Activated CD8-positive, alpha-beta memory T cell treated with anti-CD3 and anti-CD28 coated beads, Interleukin-2, amount 50 U/mL, for 4 hours (primary cell): ENCODE data around the gene OR4D2.
"Not testable (repeated sequence)": the region's sequence is repeated elsewhere in the genome, so short reads cannot be mapped to it uniquely, and the experiment has no call there.

Experiments
- DNase-seq: peaks from one replicate; pipeline ENCODE4 v3.0.0-alpha.2; 2020

Gene OR4D2

DNA sequence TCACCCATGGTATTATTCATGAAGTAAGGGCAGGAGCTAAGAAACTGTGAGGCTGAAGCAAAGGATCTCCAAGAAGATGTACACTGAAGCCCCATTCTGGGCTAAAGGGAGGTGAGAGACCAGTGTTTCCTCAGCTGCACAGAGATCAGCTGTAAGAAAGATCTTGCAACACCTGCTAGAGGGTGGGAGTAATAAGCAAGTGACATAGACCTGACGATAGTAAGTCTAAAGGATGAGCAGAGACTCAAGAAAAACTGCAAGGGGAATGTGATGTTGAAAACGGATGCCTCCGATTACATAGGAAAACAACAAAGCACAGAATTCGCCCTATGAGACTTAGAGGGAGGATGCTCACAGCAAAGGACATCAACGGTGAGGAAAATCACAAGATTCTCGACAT lies at the start of gene OR4D2:
Gene OR4D2 (plus strand): TSS at position 301 of the 400 bp plus-strand sequence. CDS start 2,674 bp downstream, outside the sequence.
- DNase-seq = no peak

DNA sequence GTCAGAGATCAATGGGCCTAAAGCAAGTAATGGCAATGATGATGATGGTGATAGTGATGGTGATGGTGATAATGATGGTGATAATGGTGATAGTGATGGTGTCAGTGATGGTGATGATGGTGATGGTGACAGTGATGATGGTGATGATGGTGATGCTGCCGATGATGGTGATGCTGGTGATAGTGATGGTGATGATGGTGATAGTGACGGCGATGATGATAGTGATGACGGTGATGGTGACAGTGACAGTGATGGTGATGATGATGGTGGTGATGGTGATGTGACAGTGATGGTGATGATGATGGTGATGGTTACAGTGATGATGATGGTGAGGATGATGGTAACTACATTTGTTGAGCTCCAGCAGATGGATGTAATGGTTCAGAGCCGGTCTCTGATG lies 49.4 kb upstream of the OR4D2 start:
- DNase-seq = no peak

DNA sequence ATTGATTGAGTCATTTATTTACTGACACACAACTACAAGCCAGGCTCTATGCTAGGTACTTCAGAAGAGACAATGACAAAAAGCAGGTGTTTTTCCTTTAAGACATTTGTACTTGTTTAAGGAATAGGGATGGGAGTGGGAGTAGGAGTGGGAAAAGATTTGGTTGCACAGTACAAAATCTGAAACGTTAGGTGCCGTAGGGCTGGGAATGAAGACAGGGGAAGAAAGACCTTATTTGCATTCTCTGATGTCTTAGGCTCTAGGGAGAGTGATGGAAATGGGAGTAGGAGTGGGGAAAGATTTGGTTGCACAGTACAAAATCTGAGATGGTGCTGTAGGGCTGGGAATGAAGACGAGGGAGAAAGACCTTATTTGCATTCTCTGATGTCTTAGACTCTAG lies 47.3 kb upstream of the OR4D2 start:
- DNase-seq = no peak

DNA sequence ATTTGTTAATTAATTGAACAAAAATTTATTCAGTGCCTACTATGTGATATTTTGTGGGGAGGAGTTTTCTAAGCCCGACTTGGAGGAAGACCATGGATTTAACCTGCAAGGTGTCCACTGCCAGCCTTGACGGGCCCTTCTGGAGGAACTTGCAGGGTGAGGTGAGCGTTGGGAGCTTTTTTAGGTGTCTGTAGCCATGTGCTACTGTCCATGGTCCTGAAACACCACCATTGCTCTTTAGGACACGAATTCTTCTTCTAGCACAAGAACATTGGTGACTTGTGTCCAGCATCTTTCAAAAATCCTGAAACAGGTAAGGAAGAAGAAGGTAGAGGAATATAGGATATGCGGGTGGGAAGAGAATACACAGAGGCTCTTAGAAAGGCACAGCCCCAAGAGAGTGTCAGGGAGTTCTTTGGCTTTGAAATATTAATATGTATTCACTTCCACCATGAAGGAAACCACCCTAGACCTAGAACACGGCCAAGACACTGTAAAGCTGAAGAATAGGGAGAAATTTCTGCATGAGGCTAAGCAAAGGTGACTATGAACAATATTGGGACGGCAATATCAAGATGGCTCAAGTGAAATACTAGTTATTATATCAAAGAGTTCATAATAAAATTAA lies 46.5 kb upstream of the OR4D2 start:
- DNase-seq = peak; percentile 26

DNA sequence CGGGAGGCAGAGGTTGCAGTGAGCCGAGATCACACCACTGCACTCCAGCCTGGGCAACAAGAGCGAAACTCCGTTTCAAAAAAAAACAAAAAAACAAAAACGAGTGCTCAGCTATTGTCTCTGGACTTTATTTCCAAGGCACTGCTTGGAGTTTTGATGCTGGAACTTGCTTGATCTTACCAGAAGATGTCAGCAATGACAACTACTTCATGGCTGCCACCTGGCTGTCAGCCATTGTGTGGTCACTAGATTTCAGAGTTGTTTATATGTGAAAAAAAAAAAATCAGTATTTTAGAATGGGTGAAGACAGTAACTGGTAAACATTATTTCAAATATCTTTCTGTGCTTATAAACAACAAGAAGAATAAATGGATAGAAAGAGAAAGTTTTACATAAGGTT lies 44.9 kb upstream of the OR4D2 start:
- DNase-seq = peak; percentile 21

DNA sequence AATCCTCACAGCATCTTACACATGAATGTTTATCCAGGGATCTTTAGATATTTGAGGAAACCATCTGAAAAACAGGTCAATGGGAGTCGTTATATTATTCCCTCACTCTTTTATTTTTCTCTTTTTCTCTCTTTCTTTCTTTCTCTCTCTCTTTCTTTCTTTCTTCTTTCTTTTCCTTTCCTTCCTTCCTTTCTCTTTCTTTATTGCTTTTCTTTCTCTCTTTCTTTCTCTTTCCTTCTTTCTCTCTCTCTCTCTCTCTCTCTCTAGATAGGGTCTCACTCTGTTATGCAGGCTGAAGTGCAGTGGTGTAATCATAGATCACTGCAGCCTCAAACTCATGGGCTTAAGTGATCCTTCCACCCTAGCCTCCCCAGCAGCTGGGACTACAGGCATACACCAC lies 38.9 kb upstream of the OR4D2 start:
- no peak for DNase-seq

DNA sequence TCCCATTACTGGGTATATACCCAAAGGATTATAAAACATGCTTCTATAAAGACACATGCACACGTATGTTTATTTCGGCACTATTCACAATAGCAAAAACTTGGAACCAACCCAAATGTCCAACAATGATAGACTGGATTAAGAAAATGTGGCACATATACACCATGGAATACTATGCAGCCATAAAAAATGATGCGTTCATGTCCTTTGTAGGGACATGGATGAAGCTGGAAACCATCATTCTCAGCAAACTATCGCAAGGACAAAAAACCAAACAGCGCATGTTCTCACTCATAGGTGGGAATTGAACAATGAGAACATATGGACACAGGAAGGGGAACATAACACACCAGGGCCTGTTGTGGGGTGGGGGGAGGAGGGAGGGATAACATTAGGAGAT lies 34.1 kb upstream of the OR4D2 start:
- not testable (repeated sequence) for DNase-seq

DNA sequence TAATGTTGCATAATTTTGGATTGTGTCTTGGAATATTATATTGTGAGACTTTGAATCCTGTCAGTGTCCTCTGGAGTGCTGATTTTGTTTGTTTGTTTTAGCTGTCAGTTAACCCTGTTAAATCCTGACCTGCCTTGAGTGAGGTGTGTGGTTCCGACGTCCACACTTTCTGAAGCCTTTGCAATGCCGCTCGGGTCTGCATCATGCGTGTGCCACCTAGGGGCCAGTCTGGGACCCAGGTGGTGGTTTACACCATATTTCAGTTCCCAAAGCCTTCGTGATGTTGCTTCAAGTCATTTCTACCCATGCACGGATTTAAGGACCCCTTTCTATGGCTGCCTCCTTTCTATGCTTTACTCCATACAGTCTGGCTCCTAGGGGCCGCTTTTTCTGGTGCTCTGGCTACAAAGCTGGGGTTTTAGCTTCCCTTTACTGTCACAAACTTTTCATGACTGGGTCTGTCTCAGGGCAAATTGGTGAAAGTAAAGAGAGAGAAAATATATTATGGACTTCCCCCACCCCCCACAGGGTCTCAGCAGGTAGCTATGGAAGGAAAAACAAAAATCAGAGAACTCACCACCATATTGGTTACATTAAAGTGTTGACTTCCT lies 30.0 kb upstream of the OR4D2 start:
- no peak for DNase-seq

DNA sequence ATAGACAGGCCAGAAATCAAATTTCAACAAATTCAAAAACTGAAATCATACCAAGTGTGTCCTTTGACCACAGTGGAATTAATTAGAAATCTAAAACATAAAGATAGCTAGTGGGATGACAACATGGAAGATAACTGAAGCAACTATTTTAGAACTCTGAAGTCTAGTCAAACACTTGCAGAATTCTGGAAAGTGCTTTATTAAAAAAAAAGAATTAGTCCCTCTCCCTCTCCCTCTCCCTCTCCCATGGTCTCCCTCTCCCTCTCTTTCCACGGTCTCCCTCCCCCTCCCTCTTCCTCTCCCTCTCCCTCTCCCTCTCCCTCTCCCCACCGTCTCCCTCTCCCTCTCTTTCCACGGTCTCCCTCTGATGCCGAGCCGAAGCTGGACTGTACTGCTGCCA lies 25.3 kb upstream of the OR4D2 start:
- no peak for DNase-seq

DNA sequence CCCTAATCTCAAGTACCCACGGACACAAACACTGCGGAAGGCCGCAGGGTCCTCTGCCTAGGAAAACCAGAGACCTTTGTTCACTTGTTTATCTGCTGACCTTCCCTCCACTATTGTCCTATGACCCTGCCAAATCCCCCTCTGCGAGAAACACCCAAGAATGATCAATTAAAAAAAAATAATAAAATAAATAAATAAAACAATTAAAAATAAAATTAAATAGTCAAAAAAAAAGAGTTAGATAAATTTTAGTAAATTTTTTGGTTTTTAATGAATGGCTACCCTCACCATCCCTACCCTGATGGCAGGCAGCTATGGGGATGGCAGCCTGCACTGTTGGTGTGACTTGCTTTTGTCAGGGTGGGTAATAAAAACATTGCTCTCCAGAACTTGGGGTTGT lies 23.4 kb upstream of the OR4D2 start:
- DNase-seq = not testable (repeated sequence)

DNA sequence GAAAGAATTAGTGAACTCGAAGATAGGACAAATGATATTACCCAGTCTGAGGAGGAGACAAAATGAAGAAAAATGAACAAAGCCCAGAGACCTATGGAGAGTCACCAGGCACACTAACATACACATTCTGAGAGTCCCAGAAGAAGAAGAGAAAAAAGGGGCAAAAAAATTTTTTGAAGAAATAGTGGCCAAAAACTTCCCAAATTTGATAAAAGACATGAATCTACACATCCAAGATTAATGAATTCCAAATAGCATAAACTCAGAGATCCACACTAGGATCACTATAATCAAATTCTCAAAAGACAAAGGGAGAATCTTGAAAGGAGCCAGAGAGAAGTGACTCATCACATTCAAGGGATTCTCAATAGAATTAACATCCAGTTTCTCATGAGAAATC lies 22.0 kb upstream of the OR4D2 start:
- DNase-seq = no peak

DNA sequence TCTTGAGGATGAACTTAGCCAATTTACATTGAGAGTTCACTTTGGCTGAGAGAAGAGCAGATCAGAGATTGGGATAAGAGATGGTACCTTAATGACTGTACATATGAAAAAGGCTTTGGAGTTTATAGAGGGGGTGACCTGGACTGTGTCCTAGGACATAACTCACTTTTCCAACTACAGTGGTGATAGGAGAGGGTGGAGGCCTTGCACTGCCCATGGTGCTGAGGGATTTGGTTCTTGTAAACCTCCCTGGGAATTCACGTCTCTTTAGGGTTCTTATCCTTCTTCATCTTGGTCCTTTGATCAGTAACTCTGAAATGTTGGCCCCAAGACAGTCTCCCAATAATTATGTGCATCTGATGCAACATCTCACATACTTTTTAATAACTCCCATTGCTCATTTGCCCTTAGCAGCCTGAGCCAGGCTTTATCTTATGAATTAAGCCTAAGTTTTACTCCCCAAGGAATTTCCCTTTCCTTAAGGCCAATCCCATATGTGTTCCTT lies 18.8 kb upstream of the OR4D2 start, which contains the start of gene OR4D1:
Gene OR4D1 (plus strand): TSS at position 455 of the 505 bp plus-strand sequence. CDS start 6,770 bp downstream, outside the sequence.
- DNase-seq = no peak

DNA sequence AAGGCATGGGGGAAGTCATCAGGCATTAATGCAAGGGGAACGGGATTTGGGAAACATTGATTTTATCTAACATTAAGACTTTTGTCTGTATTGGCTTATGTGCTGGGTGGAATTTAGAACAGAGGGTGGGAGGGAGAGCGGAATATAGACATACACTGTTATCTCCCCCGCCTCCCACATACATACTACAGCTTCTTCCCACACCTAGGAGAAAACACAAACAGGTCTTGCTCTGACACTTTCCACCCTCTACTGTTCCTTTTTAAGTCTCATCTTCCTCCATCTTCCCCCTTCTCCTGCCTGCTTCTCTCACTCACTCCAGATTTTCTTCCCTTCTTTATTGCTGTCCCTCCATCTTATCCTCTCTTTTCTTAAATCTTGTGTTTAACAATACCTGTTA lies 18.2 kb upstream of the OR4D2 start:
- no peak for DNase-seq

DNA sequence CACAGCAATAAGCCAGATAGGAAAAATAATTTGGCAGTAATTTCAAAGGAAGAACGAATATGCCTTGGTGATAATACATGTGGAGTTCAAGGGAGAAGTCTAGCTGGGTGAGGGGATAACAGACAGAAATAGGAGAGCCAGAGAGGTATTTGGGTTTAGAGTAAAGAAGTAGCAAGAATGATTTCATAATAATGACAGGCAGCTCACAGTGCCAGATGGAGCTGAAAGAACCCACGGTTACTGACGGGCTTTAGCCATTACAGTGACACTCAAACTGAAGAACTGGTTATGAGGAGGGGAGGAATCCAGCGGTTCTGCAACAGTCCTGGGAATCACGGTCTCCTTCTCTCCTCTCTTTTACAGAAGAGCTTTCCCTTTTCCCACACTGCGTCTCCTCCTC lies 16.4 kb upstream of the OR4D2 start:
- no peak for DNase-seq

DNA sequence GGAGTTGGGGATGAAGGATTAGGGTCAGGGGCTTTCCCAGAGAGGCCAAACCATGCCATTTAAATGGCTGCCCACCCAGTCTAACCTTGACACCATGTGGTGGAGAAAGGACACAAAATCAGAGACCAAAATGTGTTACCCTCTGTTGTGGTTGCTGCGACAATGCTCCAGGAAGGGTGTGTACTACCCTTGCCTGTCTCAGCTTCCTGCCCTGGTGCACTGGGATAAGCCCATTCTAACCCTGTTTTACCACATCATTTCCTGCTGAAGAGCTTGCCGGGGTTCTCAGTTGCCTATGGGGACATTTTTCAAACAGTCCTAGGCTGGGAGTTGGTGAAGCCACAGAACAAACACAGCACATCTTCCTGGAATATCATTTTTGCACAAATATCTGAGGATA lies 13.7 kb upstream of the OR4D2 start:
- peak; percentile 38 for DNase-seq

DNA sequence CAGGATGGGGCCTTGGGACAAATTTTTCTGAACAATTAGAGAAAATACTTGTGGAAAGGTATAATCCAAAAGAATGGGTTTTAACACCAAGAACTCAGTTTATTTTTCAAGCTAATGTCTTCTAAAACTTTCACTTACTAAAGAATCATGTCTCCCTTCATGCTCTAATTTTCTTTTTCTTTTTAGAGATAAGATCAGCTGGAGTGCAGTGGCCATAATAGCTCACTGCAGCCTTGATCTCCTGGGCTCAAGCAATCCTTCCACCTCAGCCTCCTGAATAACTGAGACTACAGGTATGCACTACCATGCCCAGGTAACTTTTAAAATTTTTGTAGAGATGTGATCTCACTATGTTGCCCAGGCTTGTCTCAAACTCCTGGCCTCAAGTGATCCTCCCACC lies 13.1 kb upstream of the OR4D2 start:
- no peak for DNase-seq

DNA sequence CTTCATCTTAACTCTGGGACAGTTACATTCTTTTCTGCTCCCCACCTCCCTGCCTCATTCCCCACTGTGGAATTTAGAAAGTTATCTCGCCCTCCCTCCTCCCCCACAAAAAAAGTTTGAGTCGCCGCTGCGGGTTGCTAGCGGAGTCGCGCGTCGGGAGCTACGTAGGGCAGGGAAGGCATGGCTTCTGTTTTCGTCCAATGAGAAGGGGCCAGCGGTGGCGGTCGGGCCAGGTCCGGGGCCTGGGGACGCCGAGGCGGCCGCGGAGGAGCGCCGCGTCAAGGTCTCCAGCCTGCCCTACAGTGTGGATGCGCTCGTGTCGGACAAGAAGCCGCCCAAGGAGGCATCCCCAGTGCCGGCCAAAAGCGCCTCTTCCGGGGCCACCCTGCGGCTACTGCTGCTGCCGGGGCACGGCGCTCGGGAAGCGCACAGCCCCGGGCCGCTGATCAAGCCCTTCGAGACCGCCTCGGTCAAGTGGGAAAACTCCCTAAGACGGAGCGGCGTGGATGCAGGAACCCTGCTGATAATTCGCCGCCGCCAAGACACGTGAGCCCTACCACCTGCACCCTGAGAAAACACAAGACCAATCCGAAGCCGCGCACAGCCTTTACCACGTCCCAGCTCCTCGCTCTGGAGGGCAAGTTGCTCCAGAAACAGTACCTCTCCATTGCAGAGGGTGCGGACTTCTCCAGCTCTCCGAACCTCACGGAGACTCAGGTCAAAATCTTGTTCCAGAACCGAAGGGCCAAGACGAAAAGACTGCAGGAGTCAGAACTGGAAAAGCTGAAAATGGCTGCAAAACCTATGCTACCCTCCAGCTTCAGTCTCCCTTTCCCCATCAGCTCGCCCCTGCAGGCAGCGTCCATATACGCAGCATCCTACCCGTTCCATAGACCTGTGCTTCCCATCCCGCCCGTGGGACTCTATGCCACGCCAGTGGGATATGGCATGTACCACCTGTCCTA lies 9.7 kb upstream of the OR4D2 start:
- DNase-seq = peak; percentile 42

DNA sequence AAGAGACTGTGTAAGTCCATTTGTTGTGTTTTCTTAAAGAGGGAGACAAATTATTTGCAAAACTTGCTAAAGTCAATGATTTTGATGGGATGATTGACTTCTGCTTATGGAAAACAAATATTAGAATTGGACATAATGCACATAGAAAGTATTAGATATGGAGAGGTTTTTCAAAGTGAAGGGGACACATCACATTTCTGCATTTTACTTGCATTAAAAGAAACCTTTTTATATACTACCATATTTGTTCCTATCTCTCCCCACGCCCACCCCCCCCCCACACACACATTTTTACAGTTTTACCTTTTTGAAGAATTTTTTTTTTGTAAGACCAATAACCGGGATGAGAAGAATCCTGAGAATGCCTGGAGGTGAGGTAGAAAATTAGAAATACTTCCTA lies 8.6 kb upstream of the OR4D2 start:
- DNase-seq = no peak

DNA sequence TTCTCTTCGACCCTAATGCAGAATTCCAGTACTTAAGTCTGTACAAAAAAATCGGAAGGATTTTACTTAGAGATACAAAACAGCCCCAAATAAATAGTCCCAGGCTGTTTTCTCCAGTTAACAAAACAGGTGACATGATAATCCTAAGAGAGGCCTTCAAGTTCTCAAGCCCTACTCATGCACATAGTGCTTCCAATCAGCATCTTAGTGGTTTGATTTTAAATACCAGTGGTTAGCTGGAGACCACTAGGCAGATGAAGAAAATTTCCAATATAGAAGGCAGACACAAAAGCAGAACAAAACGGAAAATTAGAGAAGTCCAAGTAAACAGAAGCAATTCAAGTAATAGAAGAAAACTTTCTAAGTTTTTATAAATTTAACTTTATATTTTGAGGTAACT lies 5.2 kb upstream of the OR4D2 start:
- no peak for DNase-seq

DNA sequence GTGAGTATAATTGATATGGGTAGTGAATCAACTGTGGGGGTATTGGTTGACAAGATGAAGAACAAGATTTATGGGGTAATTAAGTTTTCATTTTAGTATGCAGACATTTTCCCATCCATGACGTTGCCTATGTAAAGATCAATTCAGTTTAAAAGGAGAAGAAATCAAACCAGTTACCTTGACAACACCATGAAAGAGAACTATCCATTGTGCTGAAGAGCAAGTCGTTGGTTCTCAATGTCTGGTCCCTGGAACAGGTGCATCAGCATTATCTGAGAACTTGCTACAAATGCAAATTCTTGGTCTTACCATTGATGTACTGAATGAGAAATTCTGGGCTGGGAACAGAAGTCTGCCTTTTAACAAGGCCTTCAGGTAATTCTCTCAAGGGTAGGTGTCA lies 801 bp upstream of the OR4D2 start:
- DNase-seq = no peak

DNA sequence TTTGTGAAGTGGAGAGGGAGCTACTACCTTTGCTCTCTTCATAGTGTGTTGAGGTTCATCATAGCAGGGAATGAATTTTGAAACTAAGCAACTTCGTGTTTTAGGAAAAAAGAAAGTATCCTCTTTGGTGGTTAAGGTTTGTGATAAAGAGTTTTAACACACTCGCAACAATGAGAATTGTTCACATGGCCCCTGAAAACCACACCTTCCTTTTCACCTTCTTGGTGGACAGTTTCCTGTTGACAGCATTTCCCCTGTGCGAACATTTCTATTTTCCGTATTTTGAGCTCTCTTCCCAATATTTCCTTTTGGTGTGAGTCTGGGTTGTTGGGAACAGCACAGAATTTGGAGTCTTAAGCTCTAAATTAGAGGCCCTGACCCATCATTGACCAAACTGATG lies 3.8 kb downstream of the OR4D2 start:
- no peak for DNase-seq

DNA sequence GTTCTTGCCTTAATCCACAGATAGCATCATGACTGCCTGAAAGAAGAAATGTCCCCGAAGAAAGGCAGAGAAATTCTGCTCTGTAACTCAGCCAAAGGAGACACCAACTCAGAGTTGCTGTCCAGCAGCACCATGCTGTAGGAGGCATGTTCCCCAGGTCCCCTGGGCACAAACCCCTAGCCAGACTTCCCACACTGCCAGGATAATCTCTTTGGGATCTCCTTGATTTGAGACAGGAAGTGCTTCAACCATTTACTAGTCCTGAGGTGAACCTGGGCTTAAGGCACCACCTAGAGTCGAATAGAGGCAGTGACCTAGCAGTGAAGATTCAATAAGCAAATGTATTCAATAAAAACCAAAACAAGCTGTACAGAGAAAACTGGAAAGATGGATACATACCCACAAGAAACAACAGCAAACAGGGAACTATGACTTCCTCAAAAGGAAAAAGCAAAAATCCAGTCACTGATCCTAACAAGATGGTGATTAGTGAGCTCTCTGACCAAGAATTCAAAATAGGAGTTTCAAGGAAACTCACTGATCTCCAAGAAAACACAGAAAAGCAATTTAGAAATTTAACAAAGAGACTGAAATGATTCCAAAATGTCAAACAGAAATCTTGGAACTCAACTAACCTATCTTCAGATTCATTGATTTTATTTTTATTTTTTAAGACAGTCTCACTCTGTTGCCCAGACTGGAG lies 5.7 kb downstream of the OR4D2 start:
- DNase-seq = peak; percentile 28

DNA sequence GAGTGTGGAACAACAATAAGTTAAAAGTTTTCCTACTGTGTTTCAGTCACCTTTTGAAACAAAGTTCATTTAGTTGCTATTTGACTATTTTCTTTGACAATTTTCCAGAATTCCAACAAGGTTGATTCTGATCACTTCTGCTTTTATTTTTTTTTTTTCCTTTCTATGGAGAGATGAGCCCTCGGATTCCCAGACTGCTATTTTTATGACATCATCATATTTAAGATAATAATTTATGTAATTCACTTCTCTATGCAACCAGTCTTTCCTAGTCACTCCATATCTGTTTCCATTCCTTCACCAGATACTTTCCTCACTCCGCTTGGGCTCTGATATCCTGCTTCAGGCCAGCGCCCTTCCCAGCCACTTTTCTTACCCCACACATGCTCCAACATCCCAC lies 8.1 kb downstream of the OR4D2 start:
- DNase-seq = no peak
